K562 (cell line): ENCODE results near the gene GFRA3. TPM values are rescaled to one million over a fixed set of nuclear protein-coding genes. Genes with fewer than 3 reads are reported as not detected.

Source experiments
- ATAC-seq: fragments of 200-7000 bp; cut with Tn5 transposase; 3 replicates; pipeline ENCODE4 v1.9.1; 2020; ENCODE audit warnings: moderate library complexity
- BruUV-seq: library from RNA; stranded (reverse); fragments of 400-500 nt; replicated peaks from 2 replicates; lab custom pipeline; 2021; lab: Mats Ljungman, UMichigan
- CTCF ChIA-PET: fragments of 300-600 bp; formaldehyde crosslinking; extraction: SDS; loops from one replicate; lab custom pipeline; 2021; ENCODE audit warnings: low intra/inter-chr PET ratio; lab: Yijun Ruan, JAX
- POLR2A ChIA-PET: fragments of 300-600, 350-650 bp; sonication (Branson Sonifier 250); formaldehyde crosslinking; extraction: SDS; loops from one replicate; lab custom pipeline; 2021; ENCODE audit warnings: antibody characterized with exemption, inconsistent platforms; lab: Yijun Ruan, JAX
- DNase-seq, 4 experiments: peaks; one replicate each; pipeline versions ENCODE4 v3.0.0 to v3.0.0-alpha.2; 2011 to 2018; ENCODE audit warnings: low spot score in 3 of 4, mixed read lengths in 3 of 4; ENCODE audit errors: extremely low read depth in 1 of 4
- FAIRE-seq: peaks from 2 replicates; lab custom pipeline; 2011; peaks lifted over from hg19 to GRCh38; lab: Jason Lieb, UNC
- H2AFZ ChIP-seq: 2 replicates; pipeline ENCODE4 v1.6.0; 2011; ENCODE audit warnings: low read depth, low read length, control low read depth, inconsistent platforms
- H3K27ac ChIP-seq: fragments of 200-600 bp; 3 replicates; pipeline ENCODE4 v1.8.0; 2011; ENCODE audit warnings: low read depth, mild to moderate bottlenecking, control low read depth, inconsistent platforms, low read length, moderate library complexity, mixed read lengths; ENCODE audit errors: extremely low read depth
- H3K27me3 ChIP-seq, 2 experiments: fragments of 300-600 bp in 1 of 2; 2 replicates in 1 of 2; 3 replicates in 1 of 2; pipeline versions ENCODE4 v1.6.0 to v1.8.0; 2011; ENCODE audit warnings: inconsistent platforms in 2 of 2, low read length in 2 of 2, mild to moderate bottlenecking in 1 of 2, mixed read lengths in 1 of 2, moderate library complexity in 1 of 2; ENCODE audit not compliant: control insufficient read depth in 2 of 2, insufficient read depth in 2 of 2
- H3K36me3 ChIP-seq: fragments of 300-600 bp; 3 replicates; pipeline ENCODE4 v1.8.0; 2011; ENCODE audit warnings: mild to moderate bottlenecking, low read length, inconsistent platforms; ENCODE audit not compliant: control insufficient read depth, insufficient read depth
- H3K4me1 ChIP-seq, 2 experiments: fragments of 200-600 bp in 1 of 2; replicated peaks in 1 of 2; 2 replicates in 1 of 2; 3 replicates in 1 of 2; pipeline versions ENCODE4 v1.5.1 to v1.8.0; 2011; ENCODE audit warnings: inconsistent platforms in 2 of 2, low read length in 2 of 2, mild to moderate bottlenecking in 1 of 2, mixed read lengths in 1 of 2, moderate library complexity in 1 of 2; ENCODE audit not compliant: control insufficient read depth in 2 of 2, insufficient read depth in 2 of 2
- H3K4me2 ChIP-seq: 2 replicates; pipeline ENCODE4 v1.6.1; 2011; ENCODE audit warnings: low read length, control low read depth, inconsistent platforms, mixed read lengths; ENCODE audit not compliant: insufficient read depth
- H3K4me3 ChIP-seq: fragments of 200-600 bp; sonication (generic), shearing (Covaris generic); 2 replicates; pipeline ENCODE4 v1.5.1; 2016; ENCODE audit warnings: control low read depth, inconsistent platforms
- H3K79me2 ChIP-seq: fragments of 200-600 bp; 3 replicates; pipeline ENCODE4 v1.8.0; 2011; ENCODE audit warnings: low read length, inconsistent platforms; ENCODE audit not compliant: control insufficient read depth, insufficient read depth
- H3K9ac ChIP-seq, 2 experiments: 2 replicates each; pipeline versions ENCODE4 v1.6.0 to v1.6.1; 2011; ENCODE audit warnings: low read depth in 2 of 2, low read length in 2 of 2, control low read depth in 1 of 2, inconsistent platforms in 1 of 2, mild to moderate bottlenecking in 1 of 2, mixed read lengths in 1 of 2; ENCODE audit not compliant: insufficient read depth in 1 of 2
- H3K9me1 ChIP-seq: one replicate; pipeline ENCODE4 v1.6.0; 2011; ENCODE audit warnings: inconsistent platforms, mild to moderate bottlenecking, low read length, moderate library complexity; ENCODE audit not compliant: control insufficient read depth, insufficient read depth
- H3K9me3 ChIP-seq: replicated peaks from 2 replicates; pipeline ENCODE4 v1.5.1; 2011; ENCODE audit warnings: low read depth, low read length, inconsistent platforms; ENCODE audit not compliant: control insufficient read depth, insufficient read depth
- H4K20me1 ChIP-seq: replicated peaks from 2 replicates; pipeline ENCODE4 v1.6.1; 2011; ENCODE audit warnings: low read length, inconsistent platforms, mixed read lengths; ENCODE audit not compliant: control insufficient read depth, insufficient read depth
- ASH1L ChIP-seq: fragments of 450-650 bp; IDR thresholded peaks from 2 replicates; pipeline ENCODE4 v1.6.1; 2018; ENCODE audit warnings: borderline replicate concordance, mild to moderate bottlenecking, low read depth; ENCODE audit not compliant: partially characterized antibody
- BDP1 ChIP-seq: IDR thresholded peaks from 3 replicates; pipeline ENCODE4 v1.6.1; 2011; ENCODE audit not compliant: insufficient read length, insufficient read depth
- CCAR2 ChIP-seq: fragments of 200-400 bp; formaldehyde crosslinking; IDR thresholded peaks from 2 replicates; pipeline ENCODE4 v1.6.1; 2017; ENCODE audit warnings: mild to moderate bottlenecking, low read depth, low read length
- KDM5B ChIP-seq: fragments of 200-600 bp; sonication (generic); IDR thresholded peaks from 2 replicates; pipeline ENCODE4 v1.6.1; 2012; ENCODE audit warnings: low read depth, mild to moderate bottlenecking, moderate library complexity, low read length, control low read depth, inconsistent platforms; ENCODE audit not compliant: insufficient replicate concordance
- MEIS2 ChIP-seq: fragments of 450-650 bp; IDR thresholded peaks from 2 replicates; pipeline ENCODE4 v1.6.1; 2014; ENCODE audit warnings: mild to moderate bottlenecking; ENCODE audit not compliant: partially characterized antibody
- PKNOX1 ChIP-seq: fragments of 450-650 bp; IDR thresholded peaks from 2 replicates; pipeline ENCODE4 v1.6.1; 2016
- POLR2AphosphoS5 ChIP-seq: IDR thresholded peaks from 2 replicates; pipeline ENCODE4 v1.6.1; 2011; ENCODE audit warnings: mild to moderate bottlenecking, low read depth, low read length, moderate library complexity; ENCODE audit not compliant: control insufficient read depth, insufficient read depth
- RCOR1 ChIP-seq, 2 experiments: IDR thresholded peaks; 2 replicates each; pipeline ENCODE4 v1.6.1; 2012; ENCODE audit warnings: low read depth in 2 of 2, low read length in 2 of 2, borderline replicate concordance in 1 of 2, improper control_type of control experiment in 1 of 2
- STAT5A ChIP-seq: IDR thresholded peaks from 2 replicates; pipeline ENCODE4 v1.6.1; 2012; ENCODE audit warnings: low read length, inconsistent platforms, borderline replicate concordance
- TOE1 ChIP-seq, 2 experiments: fragments of 450-650 bp in 1 of 2; sonication (generic) in 1 of 2; formaldehyde crosslinking in 1 of 2; IDR thresholded peaks; 2 replicates each; pipeline versions ENCODE4 v1.7.1 to v1.8.0; 2016 to 2022; ENCODE audit warnings: borderline replicate concordance in 2 of 2, mild to moderate bottlenecking in 2 of 2, antibody characterized with exemption in 1 of 2, inconsistent platforms in 1 of 2, low read depth in 1 of 2, missing genetic modification reagents in 1 of 2, moderate library complexity in 1 of 2
- ZNF77 ChIP-seq: fragments of 250-450 bp; sonication (Bioruptor Pico); IDR thresholded peaks from 2 replicates; pipeline ENCODE4 v1.5.0; 2020
- ZNF780A ChIP-seq: fragments of 250-450 bp; sonication (Bioruptor Pico); IDR thresholded peaks from 2 replicates; pipeline ENCODE4 v1.5.0; 2021; ENCODE audit warnings: mild to moderate bottlenecking
- WGBS: fragments of 100-300 bp; shearing (Covaris generic); methylation state at CpG from one replicate; pipeline ENCODE4 v1.1.6; 2016; ENCODE audit warnings: low coverage, mixed read lengths; ENCODE audit not compliant: insufficient coverage; ENCODE audit errors: missing lambda C conversion rate; 5-methylcytosine and 5-hydroxymethylcytosine counted together
- in situ Hi-C: fragments of 300-500 bp; cut with MboI; formaldehyde crosslinking; loops from 4 replicates; pipeline ENCODE4 v1.15.0; 2018; ENCODE audit warnings: inconsistent platforms, mixed read lengths
- intact Hi-C: fragments of 100-400 bp; cut with micrococcal nuclease; formaldehyde crosslinking; loops from 2 replicates; pipeline ENCODE4 v1.14.2; 2022
- polyA plus RNA-seq, 8 experiments: library from polyadenylated mRNA; depleted of rRNA in 4 of 8; stranded (reverse) in 5 of 8; unstranded in 3 of 8; fragments of >200 nt; fragmentation: Nextera tagmentation in 2 of 8; fragmentation: Illumina TruSeq in 1 of 8; extraction: Ambion mirVana in 2 of 8; extraction: Trizol in 1 of 8; gene quantifications; 2 replicates each; pipeline versions ENCODE4 v1.2.1 to v1.2.3, GENCODE V29; 2011 to 2014; ENCODE audit warnings: inconsistent platforms in 1 of 8, missing spikeins in 1 of 8
- total RNA-seq, 7 experiments: library from RNA; depleted of rRNA in 6 of 7; stranded (reverse); fragments of >200 nt in 6 of 7; fragmentation: Illumina TruSeq in 2 of 7; extraction: Trizol in 2 of 7; gene quantifications; 2 replicates each; pipeline versions ENCODE4 v1.2.1 to v1.2.3, GENCODE V29; 2011 to 2021; ENCODE audit warnings: low replicate concordance in 1 of 7
- TF ChIP-seq, protein P1 (sequence below): fragments of 200-800 bp; sonication (Bioruptor generic); IDR thresholded peaks from 2 replicates; pipeline ENCODE4 v1.6.1; 2017; ENCODE audit warnings: missing genetic modification characterization, missing compliant biosample characterization
- TF ChIP-seq, protein P2 (sequence below), 2 experiments: fragments of 450-650 bp; IDR thresholded peaks; 2 replicates each; pipeline ENCODE4 v1.6.1; 2016

Gene GFRA3
- total and polyA plus RNA-seq, 9 of the 15 experiments (the other 6 are each of a cell fraction or from before 2014, with no cell fraction given), result 0.05 to 0.09 (median 0.08) TPM; not detected in 6

DNA sequence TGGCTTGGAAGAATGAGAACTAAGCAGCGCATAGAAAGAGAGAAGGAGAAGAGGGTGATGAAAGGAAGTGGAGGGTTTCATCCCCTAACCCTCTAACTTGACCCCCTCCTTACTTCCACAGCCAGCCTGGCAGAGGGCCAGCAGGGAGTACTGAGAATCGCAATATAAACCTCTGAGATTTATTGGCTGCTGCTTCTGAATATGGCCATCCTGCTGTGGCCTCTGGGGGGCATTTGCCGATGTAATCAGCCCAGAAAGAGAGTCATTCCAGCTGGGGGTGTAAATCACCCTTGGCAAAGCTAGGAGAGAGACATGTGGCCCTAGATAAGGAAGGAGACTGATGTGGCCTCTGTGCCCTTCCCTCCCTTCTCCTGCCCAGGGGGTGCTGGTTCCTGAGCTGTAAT lies 960 bp upstream of the GFRA3 start:
- ChIA-PET POLR2A (interaction anchor here (0.6 to 1.7 kb wide), 6 partner anchors 11 to 92 kb away, joined by 3 to 8 read pairs (median 4); partner anchors contain the start of genes CDC25C and FAM53C), CTCF (no interaction called here)
- Histone ChIP-seq H3K9me1 (no peaks in the 10 kb centered on the region), H3K4me3 (no peak overlapping the region), H3K4me2 (no peak overlapping the region), H4K20me1 (peaks cover 5% of the 10 kb centered on the region; the same call in 1 of the 2 replicates), H3K4me1 (peaks cover 6 to 8% of the 10 kb centered on the region in 2 experiments; a peak in 3 of 5 replicates), H3K9ac (no peak overlapping the region), H3K36me3 (no peaks in the 10 kb centered on the region), H2AFZ (no peak overlapping the region), H3K9me3 (no peaks in the 10 kb centered on the region), H3K27ac (no peak overlapping the region), H3K27me3 (peaks cover 3 to 7% of the 10 kb centered on the region in 2 experiments; a peak in 2 of 5 replicates), H3K79me2 (no peaks in the 10 kb centered on the region)
- BruUV-seq, result no TSS peak
- WGBS, result 8% methylated on average over 3 of the region's 3 CpGs
- DNase-seq, result peak in 2 of 4 experiments; percentile 26 to 30
- intact Hi-C loops (no loop called here), in situ Hi-C loops (no loop called here)
- no peak; the same call in 1 of the 3 replicates for ATAC-seq
- no peak for FAIRE-seq
- no peak for TF ChIP-seq CCAR2
- TF ChIP-seq, protein P1, sequence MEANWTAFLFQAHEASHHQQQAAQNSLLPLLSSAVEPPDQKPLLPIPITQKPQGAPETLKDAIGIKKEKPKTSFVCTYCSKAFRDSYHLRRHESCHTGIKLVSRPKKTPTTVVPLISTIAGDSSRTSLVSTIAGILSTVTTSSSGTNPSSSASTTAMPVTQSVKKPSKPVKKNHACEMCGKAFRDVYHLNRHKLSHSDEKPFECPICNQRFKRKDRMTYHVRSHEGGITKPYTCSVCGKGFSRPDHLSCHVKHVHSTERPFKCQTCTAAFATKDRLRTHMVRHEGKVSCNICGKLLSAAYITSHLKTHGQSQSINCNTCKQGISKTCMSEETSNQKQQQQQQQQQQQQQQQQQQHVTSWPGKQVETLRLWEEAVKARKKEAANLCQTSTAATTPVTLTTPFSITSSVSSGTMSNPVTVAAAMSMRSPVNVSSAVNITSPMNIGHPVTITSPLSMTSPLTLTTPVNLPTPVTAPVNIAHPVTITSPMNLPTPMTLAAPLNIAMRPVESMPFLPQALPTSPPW, result peak; percentile 48; the same call in 1 of the 2 replicates
- peak; percentile 84 for TF ChIP-seq MEIS2
- TF ChIP-seq STAT5A, result no peak
- no peak for TF ChIP-seq TOE1 (IDR thresholded peaks at IDR 0.05; ENCODE audit: borderline replicate concordance)
- TF ChIP-seq TOE1 (CRISPR knock-in tag; IDR thresholded peaks at IDR 0.05; ENCODE audit: borderline replicate concordance, low read depth), result no peak
- no peak for TF ChIP-seq ZNF77 (CRISPR knock-in tag)
- TF ChIP-seq BDP1, result no peak
- no peak; a peak in 1 of 4 replicates for TF ChIP-seq RCOR1 (IDR thresholded peaks at IDR 0.05; ENCODE audit: borderline replicate concordance in 1 of 2, low read depth in 2 of 2, low read length in 2 of 2)
- TF ChIP-seq, protein P2, sequence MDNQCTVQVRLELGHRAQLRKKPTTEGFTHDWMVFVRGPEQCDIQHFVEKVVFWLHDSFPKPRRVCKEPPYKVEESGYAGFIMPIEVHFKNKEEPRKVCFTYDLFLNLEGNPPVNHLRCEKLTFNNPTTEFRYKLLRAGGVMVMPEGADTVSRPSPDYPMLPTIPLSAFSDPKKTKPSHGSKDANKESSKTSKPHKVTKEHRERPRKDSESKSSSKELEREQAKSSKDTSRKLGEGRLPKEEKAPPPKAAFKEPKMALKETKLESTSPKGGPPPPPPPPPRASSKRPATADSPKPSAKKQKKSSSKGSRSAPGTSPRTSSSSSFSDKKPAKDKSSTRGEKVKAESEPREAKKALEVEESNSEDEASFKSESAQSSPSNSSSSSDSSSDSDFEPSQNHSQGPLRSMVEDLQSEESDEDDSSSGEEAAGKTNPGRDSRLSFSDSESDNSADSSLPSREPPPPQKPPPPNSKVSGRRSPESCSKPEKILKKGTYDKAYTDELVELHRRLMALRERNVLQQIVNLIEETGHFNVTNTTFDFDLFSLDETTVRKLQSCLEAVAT (IDR thresholded peaks at IDR 0.05), result no peak
- TF ChIP-seq ASH1L, result no peak
- TF ChIP-seq POLR2AphosphoS5, result peak; percentile 24; the same call in 1 of the 2 replicates
- TF ChIP-seq PKNOX1, result peak; percentile 62; the same call in 1 of the 2 replicates
- TF ChIP-seq ZNF780A (CRISPR knock-in tag), result no peak
- TF ChIP-seq KDM5B, result no peak
